Measurements from ENCODE around the gene GNGT2.
A peak's percentile ranks its signal among the peaks of the same experiment; 100 is the strongest.
"Not testable (repeated sequence)": the region's sequence is repeated elsewhere in the genome, so short reads cannot be mapped to it uniquely, and the experiment has no call there.

The GNGT2 gene

DNA sequence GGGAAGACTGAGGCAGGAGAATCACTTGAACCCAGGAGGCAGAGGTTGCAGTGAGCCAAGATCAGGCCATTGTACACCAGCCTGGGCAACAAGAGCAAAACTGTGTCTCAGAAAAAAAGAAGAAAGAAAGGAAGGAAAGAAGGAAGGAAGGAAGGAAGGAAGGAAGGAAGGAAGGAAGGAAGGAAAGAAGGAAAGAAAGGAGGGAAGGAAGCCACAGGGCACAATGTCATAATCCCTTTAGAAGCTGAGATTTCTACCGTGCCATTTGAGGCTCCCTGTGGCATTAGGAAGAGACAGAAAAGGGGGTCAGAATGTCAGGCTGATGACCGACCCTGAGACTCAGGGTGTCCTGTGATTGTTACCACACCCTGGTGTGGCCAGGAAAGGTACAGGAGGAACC lies 6.6 kb downstream of the GNGT2 start:
- DNase-seq: no peak

DNA sequence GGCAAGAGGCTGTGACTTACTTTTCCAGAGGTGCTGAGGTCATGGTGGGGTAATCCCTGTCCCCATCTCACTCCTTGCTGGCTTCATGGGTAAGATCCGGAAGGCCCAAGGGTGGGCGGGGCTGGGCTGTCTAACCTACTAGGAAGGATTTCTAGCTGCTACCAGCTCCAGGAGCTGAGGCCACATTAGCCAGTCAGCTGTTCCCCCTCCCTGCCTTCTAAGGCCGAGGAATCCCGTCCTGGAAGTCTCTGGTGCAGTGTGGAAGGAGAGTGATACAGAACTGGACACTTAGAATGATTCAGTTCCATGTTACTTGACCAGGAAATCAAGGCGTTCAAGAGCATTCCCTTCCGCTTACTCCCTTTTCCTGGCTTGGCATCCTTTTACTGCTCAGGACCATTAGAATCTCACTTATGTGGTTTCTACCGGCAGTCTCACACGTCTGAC lies 8.9 kb downstream of the GNGT2 start:
- no peak for DNase-seq

DNA sequence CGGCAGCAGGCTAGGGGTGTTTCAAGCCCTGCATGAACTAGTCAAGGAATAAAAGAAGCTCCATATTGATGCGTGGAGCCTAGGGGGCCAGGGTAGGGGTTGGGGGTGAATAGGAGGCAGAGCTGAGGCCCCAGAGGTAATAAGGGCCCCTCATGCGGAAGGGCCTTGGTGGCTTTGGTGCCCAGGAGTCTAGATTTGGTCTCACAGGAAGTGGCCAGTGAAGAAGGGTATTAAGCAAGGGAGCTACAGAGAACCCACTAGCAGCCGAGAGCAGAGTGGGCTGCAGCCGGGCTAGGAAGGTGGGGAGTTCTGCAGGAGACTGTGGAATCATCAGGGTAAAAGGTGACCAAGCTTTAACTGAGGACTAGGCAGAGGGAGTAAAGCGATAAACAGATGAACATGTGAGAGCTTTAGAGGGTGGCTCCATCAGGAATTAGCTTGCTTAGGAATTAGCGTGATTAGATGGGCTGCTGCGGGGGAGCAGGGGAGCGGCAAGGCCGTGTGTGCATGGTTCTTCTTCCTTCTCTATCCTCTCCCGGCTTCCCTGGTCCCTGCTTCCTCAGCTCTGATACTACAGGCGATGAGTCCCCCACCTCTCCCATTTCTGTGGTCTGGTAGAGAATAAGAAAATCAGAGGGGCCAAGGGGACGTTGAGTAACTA lies 9.8 kb downstream of the GNGT2 start:
- no peak for DNase-seq

DNA sequence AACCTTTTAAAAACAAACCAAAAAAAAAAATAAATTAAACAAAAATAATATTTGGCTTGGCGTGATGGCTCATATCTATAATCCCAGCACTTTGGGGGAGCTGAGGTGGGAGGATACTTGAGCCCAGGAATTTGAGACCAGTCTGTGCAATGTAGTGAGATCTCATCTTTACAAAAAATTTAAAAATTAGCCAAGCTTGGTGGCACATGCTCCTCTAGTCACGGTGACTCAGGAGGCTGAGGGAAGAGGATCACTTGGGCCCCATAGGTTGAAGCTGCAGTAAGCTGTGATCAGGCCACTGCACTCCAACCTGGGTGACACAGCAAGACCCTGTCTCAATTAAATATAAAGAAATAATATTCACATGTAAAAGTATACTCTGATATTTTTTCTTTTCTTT lies 12.2 kb downstream of the GNGT2 start:
- no peak for DNase-seq

DNA sequence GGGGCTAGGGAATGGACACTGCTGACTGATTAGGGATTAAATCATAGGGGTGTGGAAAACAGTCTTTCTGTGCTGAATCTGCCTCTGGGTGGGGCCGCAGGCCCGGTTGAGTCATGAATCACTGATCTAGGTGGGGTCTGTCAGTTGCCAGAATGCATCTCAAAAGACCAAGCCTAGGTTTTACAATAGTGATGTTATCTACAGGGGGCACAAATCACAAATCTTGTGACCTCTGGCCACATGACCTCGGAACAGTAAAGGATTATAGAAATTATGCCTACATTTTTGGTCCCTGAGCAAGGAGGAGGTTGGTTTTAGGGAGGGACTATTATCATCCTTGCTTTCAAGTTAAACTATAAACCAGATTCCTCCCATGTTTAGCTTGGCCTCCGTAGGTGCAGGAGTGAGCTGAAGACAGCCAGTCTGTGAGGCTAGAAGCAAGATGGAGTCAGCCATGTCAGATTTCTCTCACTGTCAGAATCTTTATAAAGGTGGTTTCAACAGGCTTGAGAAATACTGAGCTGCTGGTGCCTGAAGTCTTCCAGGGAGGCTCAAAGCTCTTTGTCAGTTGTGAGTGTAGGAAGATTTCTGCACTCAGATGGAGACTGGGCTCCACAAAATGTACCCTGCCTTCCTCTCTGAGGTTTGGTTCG lies 12.9 kb downstream of the GNGT2 start:
- DNase-seq: no peak

DNA sequence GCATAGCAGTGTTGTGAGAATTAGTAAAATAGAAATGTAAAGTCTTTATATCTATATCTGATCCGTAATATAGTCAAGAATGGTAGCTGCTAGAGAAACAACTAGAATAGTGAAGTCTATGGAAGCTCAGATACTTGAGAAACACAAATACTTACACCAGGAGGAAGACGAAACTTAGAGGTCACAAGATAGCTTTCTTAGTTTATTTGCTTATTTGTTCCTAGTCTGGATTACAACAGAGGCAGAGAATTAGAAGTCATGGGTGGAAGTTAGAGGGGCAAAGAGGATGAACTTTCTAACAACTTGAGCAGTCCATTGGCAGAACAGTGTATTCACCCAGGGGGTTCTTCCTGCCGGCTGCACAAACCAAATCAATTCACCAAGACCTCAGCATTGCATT lies 13.9 kb downstream of the GNGT2 start:
- DNase-seq: no peak

DNA sequence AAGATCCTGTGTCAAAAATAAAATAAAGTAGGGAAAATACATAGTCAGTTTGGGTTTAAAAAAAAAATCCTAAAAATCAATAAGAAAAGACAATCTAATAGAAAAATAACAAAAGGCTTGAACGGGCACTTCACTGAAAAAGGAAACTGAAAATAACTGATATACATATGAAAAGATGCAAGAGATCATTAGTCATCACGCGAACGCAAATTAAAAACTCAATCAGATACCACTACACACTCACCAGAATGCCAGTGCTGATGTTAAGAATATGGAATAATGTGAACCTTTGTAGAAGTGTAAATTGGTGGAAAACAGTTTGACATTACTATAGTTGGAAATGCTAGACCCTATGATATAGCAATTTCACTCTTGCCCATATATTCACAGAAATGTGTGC lies 14.6 kb downstream of the GNGT2 start:
- no peak for DNase-seq

DNA sequence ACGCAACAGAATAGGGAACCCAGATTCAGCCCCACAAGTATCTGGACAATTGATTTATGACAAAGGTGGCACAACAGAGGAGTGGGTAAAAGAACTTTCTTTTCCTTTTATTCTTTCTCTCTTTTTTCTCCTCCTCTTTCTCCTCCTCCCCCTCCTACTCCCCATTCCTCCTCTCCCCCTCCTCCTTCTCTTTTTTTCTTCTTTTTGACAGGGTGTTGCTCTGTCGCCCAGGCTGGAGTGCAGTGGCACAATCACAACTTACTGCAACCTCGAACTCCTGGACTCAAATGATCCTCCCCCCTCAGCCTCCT lies 16.1 kb downstream of the GNGT2 start:
- no peak for DNase-seq

DNA sequence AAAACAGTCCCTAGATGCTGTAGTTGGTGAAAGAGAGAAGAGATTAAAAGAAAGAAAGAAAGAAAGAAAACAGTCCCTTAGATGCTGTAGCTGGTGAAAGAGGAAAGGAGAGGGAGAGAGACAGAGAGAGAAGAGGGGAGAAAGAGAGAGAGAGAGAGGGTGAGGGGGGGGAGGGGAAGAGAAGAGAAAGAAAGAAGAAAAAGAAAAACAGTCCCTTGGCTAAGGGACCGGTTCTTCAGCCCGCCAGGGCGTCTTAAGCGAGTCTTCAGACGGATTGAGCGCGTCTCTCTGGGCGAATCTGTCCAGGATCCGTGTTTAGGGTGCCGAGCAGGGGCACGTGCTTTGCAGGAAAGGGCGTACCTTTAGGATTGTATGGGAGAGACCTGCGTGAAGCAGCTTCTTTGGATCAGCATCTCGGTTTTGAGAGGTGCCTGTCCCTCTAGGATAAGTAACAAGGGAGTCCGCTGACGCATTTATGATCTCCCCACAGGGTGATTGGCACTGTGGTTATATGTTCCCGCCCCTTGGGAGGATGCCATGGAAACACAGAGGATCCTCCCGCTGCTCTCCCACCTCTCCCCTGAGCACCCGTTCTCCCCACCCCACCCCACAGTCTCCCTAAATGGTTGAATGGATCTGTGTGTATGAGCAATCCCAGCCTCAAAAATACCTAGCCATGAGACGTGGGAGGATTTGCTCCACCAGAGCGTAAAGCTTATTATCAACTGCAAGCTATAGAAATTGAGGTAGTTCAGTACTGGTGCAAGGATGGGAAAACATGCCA lies 16.7 kb downstream of the GNGT2 start:
- no peak for DNase-seq

DNA sequence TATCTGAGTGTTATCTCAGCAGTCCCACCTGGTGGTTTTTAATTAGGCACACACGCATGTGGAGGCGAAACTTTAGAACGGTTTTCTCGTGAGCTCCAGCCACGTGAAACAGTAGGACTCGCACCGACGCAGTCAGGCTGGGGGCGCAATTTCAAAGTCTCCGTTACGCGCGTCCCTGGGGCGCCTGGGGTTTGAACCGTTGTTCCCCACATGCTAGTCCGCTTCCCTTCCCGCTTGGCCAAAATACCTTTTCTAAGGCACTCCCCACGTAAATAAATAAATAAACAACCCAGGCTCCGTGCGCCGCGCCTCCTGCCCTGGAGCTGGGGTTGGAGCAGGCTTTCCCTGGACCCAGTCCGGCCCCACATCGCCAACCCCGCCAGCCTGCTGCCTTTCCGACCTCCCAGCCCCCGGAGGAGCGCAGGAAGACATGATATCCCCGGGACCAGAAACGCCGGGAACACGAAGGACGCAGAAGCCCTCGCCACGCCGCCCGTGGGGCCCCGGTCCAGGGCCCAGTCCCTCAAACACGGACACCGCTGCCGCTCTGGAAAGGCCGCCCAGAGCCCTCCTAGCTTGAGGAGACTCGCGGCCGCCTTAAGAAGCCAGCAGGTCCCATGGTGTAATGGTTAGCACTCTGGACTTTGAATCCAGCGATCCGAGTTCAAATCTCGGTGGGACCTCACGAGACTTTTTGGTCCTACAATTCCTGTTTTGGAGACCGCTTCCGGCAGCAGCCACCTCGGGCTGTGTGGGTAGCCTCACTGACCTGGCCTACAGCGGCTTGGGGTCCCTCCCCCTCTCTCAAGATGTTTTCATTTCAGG lies 18.2 kb downstream of the GNGT2 start:
- DNase-seq: peak; percentile 91

DNA sequence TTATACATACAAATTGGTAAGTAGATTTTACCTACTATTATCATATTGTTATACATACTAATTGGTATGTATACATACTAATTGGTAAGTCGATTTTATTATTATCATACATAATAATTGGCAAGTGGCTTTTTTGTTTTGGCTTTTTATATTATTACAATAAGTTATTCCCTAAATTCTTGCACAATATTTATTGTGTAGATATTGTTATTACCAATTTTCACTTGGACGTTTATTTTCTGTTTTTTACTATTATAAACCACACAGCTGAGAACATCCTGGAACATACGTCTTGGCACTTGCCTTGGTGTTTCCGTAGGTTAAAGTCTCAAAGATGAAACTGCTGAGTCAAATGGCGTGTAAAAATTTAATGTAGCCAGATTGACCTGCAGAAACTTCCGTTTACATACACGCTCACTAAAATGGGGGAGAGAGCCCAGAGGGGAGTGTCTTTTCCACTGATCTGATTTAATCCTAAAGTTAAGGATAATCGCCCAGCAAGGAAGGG lies 18.9 kb downstream of the GNGT2 start:
- no peak for DNase-seq

DNA sequence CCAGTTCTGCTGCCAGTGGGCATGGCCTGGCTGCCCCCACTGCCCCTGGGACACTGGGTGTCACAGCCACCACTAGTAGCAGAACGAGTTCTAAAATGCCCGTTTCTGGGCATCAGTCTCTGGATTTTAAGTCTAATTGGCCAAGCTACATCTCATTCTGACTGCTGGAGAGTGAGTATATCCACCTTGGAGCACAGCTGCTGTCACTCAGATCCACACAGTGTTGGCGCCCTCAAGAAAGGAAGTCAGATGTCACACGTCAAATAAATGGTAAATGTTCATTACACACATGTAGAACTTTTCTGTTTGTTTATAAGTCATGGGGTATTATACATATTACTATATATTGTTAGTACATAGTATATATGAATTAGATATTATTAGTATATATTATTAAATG lies 19.4 kb downstream of the GNGT2 start:
- no peak for DNase-seq

DNA sequence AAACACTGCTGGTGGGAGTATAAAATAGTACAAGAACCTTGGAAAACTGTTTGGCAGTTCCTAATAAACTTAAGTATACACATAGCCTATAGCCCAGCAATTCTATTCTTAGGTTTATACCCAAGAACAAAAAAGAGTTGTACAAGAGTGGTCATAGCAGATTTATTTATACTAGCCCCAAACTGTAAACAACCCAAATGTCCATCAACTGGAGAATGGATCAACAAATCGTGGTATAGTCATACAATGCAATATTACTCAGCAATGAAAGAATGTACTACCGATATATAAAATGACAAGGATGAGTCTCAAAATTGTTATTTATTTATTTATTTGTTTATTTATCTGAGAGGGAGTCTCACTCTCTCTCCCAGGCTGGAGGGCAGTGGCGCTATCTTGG lies 23.1 kb downstream of the GNGT2 start:
- DNase-seq: no peak

DNA sequence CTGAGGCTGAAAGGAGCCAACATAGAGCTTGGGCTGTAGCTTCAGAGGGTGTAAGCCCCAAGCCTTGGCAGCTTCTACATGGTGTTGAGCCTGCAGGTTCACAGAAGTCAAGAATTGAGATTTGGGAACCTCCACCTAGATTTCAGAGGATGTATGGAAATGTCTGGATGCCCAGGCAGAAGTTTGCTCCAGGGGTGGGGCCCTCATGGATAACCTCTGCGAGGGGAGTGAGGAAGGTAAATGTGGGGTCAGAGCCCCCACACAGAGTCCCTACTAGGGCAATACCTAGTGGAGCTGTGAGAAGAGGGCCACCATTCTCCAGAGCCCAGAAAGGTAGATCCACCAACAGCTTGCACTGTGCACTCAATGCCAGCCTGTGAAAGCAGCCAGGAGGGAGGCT lies 25.0 kb downstream of the GNGT2 start:
- DNase-seq: not testable (repeated sequence)

DNA sequence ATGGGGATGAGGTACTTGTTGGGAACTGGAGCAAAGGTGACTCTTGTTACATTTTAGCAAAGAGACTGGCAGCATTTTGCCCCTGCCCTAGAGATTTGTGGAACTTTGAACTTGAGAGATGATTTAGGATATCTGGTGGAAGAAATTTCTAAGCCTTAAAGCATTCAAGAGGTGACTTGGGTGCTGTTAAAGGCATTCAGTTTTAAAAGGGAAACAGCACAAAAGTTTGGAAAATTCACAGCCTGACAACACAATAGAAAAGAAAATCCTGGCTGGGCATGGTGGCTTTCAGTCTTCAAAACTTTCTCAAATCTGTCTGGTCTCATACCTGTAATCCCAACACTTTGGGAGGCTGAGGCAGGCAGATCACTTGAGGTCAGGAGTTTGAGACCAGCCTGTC lies 25.9 kb downstream of the GNGT2 start:
- not testable (repeated sequence) for DNase-seq

DNA sequence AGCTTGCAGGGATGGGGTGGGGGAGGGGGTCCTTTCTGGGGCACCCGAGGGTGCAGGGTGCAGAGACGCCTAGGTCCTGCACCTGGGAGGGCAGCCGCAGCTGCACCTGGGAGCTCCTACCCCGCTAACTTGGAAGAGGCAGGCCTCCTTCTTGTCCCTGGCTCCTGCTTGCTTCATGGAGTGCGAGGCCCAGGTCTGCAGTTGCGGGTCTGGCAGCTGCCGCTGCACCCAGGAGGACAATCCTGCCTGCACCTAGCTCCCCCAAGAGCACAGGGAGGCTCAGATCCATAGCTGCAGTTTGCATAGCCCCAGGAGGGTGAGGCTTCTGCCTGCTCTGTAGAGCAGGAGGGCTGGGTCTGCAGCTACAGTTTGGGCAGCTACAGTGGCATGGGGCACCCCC lies 26.6 kb downstream of the GNGT2 start:
- DNase-seq: no peak

DNA sequence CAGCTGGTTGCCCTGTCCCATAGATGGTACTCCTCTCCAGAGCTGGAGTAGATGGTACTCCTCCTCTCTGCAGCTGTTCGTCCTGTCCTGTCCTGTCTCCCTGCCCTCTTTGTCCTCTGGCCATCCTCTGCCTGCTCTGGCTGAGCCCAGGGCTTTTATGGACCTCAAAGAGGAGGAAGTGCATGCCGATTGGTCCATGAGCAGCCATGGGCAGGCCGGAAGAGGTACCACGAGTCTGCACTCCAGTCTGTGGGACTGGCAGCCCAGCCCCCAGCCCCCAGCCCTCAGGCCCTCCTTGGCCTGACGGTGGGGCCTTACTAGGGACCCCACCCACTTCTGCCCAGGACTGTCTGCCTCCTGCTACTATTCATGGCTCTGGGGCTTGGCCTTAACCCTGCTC lies 27.0 kb downstream of the GNGT2 start:
- no peak for DNase-seq

DNA sequence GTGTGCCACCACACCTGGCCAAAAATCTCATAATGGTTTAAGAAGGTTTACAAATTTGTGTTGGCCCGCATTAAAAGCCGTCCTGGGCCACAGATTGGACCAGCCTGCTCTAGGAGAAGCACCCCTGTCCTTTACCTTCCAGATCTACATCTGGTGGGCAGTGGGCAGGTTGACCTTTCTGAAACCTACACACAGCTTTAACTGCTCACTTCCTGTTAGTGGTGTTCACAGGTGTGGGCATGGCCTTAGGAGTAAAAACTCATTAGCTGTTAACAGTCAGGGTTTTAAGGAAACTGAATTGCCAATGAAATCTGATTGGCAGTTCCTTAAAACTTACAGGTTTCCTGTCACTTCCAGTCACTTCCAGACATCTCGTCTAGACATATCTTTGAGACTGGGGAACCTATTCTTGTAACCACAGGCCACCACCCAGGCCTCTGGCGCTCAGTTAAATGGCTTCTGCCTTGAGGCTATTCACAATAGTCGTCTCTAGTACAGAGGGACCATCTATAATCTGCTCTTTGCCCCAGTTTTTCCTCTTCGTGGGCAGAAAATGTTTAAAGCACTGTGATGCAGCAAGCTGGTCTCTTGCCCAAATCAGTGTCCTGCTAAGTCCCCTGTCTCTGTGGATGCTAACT lies 29.3 kb downstream of the GNGT2 start:
- no peak for DNase-seq

DNA sequence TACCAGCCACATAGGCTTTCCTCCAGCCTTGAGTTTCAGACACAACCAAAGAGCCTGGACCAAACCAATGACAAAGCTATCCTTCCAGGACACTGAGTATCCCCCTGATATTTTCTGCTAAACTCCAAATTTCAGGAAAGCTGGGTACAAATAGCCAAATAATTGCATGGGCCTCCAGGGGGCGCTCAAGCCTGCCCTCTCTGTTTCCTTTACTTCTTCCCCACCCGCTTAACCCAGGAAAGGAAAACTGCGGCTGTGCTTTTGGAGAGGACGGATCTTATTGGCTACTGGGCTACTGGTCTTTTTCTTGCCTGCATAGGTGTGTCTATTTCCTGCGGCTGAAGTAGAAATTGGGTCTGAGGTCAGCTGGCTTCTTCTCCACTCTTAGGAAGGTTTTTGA lies 30.1 kb downstream of the GNGT2 start:
- no peak for DNase-seq

DNA sequence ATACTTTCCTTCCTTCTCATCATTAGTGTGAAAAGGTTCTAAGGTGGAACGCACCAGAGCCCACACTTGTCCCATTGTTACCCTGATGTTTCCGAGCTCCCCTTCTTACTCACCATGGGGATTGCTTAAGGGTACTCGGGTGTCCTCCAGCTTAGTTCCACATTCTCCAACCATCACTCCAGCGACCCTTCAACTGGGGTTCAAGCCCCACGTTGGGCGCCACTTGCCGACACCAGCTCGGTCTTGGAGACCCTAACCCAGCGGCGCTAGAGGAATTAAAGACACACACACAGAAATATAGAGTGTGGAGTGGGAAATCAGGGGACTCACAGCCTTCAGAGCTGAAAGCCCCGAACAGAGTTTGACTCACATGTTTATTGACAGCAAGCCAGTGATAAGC lies 34.4 kb downstream of the GNGT2 start:
- not testable (repeated sequence) for DNase-seq

DNA sequence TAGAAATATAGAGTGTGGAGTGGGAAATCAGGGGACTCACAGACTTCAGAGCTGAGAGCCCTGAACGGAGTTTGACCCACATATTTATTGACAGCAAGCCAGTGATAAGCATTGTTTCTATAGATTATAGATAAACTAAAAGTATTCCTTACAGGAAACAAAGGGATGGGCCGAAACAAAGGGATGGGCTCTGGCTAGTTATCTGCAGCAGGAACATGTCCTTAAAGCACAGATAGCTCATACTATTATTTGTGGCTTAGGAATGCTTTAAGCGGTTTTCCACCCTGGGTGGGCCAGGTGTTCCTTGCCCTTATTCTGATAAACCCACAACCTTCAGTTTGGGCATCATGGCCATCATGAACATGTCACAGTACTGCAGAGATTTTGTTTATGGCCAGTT lies 39.7 kb downstream of the GNGT2 start:
- not testable (repeated sequence) for DNase-seq

DNA sequence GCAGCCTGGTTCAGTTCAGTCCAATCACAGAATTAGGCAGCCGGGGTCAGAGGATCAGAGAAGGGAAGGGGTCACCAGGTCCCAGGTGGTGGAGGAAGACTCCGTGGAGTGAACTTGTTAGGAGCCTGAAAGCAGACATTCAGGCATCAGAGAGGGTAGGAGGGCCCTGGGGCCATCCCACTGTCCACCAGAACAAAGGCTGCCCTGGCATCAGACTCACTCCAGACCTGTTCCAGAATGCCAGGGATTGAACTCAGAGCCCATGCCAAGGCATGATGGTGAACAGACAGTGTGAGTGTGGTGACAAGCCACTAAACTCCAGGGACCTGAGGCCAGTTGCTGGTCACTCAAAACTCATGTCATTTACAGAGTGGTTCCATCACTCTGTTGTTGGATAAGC lies 40.2 kb downstream of the GNGT2 start:
- no peak for DNase-seq

DNA sequence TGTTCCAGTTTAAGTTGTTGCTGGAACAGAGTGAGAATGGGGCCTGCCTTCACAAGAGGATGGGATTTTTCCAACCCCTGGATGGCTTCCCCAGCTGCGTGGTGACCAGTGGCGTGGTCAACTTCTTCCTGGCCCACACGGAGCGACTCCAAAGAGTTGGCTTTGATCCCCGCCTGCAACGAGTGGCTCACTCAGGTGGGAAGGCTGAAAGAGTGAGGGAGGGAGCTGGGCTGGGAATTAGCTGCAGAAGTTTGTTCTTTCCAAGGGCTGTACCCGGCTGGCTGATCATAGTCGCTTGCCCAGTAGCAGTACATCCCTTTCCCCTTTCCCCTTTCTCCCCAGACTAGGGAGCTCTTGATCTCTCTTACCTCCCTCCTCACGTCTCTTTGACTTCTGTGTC lies 41.7 kb downstream of the GNGT2 start:
- no peak for DNase-seq
